ENCODE data around the gene RBAK.
"Not testable (repeated sequence)": the region's sequence is repeated elsewhere in the genome, so short reads cannot be mapped to it uniquely, and the experiment has no call there.

Gene RBAK

DNA sequence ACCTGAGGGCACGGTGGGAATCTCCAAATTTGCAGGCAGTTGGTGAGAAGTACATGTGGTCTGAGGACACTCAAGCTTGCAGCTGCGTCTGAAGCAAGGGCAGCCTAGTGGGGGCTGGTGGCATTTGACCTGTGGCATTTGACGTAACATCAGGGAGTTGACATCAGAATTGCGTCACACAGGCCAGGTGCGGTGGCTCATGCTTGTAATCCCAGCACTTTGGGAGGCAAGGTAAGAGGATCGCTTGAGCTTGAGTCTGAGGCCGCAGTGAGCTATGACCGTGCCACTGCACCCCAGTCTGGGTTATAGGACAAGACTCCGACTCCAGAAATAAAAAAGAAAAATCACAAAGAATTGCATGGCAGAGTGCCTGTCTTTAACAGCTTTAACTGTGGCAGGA lies 25.6 kb upstream of the RBAK start:
- Histone ChIP-seq H3K9me3 (ENCODE audit: control insufficient read depth, low read length) (no peaks in the 10 kb centered on the region), H3K9ac (no peak overlapping the region), H3K4me2 (ENCODE audit: low read length) (no peak overlapping the region), H3K27ac (no peak overlapping the region), H3K27me3 (ENCODE audit: control insufficient read depth, insufficient read depth, low read length) (no peaks in the 10 kb centered on the region), H3K4me3 (ENCODE audit: low read depth, low read length) (no peak overlapping the region), H3K4me1 (no peaks in the 10 kb centered on the region), H2AFZ (no peak overlapping the region), H3K36me3 (ENCODE audit: control insufficient read depth, insufficient read depth, low read length) (no peaks in the 10 kb centered on the region), H3K79me2 (no peaks in the 10 kb centered on the region)
- no peak for TF ChIP-seq CTCF (IDR thresholded peaks at IDR 0.05)

DNA sequence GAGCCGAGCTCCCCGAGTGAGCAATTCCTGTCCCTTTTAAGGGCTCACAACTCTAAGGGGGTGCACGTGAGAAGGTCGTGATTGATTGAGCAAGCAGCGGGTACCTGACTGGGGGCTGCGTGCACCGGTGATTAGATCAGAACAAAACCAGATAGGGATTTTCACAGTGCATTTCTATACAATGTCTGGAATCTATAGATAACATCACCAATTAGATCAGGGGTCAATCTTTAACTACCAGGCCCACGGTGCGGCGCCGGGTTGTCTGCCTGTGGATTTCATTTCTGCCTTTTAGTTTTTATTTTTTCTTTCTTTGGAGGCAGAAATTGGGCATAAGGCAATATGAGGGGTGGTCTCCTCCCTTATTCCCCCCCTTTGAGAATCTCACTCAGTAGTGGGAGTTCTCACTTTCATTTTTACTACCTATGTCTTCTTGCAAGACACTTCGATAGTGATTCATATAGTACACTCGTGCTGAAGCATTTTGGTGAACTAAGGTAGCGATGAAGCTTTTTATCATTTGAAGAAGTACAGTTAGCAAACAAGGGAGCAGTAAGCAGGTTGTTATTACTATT lies 24.6 kb upstream of the RBAK start:
- H3K9ac ChIP-seq, H2AFZ ChIP-seq: not testable (repeated sequence)

GRCh38 chr7:5023626-5024025 lies 22.0 kb upstream of the RBAK start:
- not testable (repeated sequence) for H3K9me3 ChIP-seq (ENCODE audit: control insufficient read depth, low read length); H3K9ac ChIP-seq; H3K4me1 ChIP-seq; H2AFZ ChIP-seq; H3K4me3 ChIP-seq (ENCODE audit: low read depth, low read length); H3K4me2 ChIP-seq (ENCODE audit: low read length); H3K36me3 ChIP-seq (ENCODE audit: control insufficient read depth, insufficient read depth, low read length); H3K27me3 ChIP-seq (ENCODE audit: control insufficient read depth, insufficient read depth, low read length); H3K79me2 ChIP-seq; H3K27ac ChIP-seq

More for the DNA sequence above, 24.6 kb upstream of the RBAK start:
- H3K36me3 ChIP-seq (ENCODE audit: control insufficient read depth, insufficient read depth, low read length); H3K4me3 ChIP-seq (ENCODE audit: low read depth, low read length); H3K9me3 ChIP-seq (ENCODE audit: control insufficient read depth, low read length); H3K79me2 ChIP-seq; H3K27ac ChIP-seq; H3K4me1 ChIP-seq; H3K27me3 ChIP-seq (ENCODE audit: control insufficient read depth, insufficient read depth, low read length); H3K4me2 ChIP-seq (ENCODE audit: low read length): not testable (repeated sequence)

DNA sequence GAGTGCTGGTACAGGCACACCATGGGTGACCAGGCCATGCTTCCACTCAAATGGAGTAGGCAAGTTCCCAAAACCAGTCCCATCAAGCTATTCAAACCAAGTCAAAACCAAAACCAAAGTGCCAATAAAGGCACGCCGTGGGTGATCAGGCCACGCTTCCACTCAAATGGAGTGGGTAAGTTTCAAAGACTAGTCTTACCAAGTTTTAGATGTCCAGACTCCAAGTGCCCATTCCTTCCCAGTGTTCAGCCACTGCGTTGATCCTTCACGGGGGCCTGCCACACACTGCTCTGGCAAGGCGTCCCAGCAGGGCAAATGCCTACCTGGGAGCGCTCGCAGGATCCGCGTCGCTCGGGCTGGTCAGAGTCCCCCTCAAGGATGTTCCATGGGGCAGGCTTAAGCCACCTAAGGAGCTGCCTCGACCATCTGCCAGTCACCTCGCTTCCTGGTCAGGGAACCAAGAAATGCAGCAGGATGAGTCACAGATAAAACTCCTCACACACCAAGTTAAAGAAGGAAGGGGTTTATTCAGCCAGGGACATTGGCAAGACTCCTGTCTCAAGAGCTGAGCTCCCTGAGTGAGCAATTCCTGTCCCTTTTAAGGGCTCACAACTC lies 17.8 kb upstream of the RBAK start:
- not testable (repeated sequence) for H3K9me3 ChIP-seq (ENCODE audit: control insufficient read depth, low read length); H3K27me3 ChIP-seq (ENCODE audit: control insufficient read depth, insufficient read depth, low read length); H2AFZ ChIP-seq; H3K27ac ChIP-seq; H3K4me3 ChIP-seq (ENCODE audit: low read depth, low read length); H3K4me2 ChIP-seq (ENCODE audit: low read length); H3K9ac ChIP-seq; H3K79me2 ChIP-seq; H3K36me3 ChIP-seq (ENCODE audit: control insufficient read depth, insufficient read depth, low read length); H3K4me1 ChIP-seq

DNA sequence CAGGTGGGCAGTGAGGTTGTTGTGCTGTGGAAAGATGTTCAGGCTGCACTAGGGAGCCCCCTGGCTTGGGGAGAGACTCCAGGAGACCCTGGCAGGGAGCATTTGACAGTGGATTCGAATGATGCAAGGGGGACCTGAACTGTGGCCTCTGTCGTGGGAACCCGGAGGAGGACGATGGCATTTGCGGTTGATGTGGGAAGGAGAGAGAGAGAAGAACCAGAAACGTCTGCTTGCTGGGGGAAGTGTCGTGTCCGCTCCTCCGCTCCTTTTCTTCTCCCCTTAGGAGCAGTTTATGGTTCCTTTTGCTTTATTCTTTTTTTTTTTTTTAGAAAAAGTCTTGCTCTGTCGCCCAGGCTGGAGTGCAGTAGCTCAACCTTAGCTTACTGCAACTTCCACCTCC lies 12.5 kb upstream of the RBAK start:
- not testable (repeated sequence) for H3K36me3 ChIP-seq (ENCODE audit: control insufficient read depth, insufficient read depth, low read length); H3K4me2 ChIP-seq (ENCODE audit: low read length); H3K9me3 ChIP-seq (ENCODE audit: control insufficient read depth, low read length); H3K9ac ChIP-seq; H3K4me1 ChIP-seq; H3K79me2 ChIP-seq; H3K27me3 ChIP-seq (ENCODE audit: control insufficient read depth, insufficient read depth, low read length); H2AFZ ChIP-seq; H3K4me3 ChIP-seq (ENCODE audit: low read depth, low read length); H3K27ac ChIP-seq

DNA sequence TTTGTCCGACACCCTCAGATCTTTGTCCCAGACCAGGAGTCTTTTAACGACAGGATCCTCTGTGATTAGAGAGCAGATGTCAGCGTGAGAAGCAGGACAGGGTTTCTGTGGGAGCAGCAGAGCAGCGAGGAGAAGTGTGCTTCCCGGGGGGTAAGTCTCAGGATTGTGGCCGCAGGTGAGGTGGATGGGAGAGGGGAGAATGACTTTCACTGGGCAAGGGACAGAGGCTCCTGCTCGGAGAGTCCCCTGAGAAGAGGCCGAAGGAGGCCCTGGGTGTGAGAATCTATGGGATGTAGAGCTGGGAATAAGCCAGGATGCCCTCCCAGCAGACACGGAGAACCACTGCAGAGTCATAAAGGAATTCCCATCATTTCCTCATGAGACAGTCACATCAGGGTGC lies 10.4 kb upstream of the RBAK start:
- Histone ChIP-seq H3K4me2 (ENCODE audit: low read length) (no peak overlapping the region), H3K4me3 (ENCODE audit: low read depth, low read length) (no peak overlapping the region), H2AFZ (no peak overlapping the region), H3K27me3 (ENCODE audit: control insufficient read depth, insufficient read depth, low read length) (no peaks in the 10 kb centered on the region), H3K9me3 (ENCODE audit: control insufficient read depth, low read length) (no peaks in the 10 kb centered on the region), H3K4me1 (no peaks in the 10 kb centered on the region), H3K27ac (no peak overlapping the region), H3K36me3 (ENCODE audit: control insufficient read depth, insufficient read depth, low read length) (no peaks in the 10 kb centered on the region), H3K9ac (no peak overlapping the region), H3K79me2 (no peaks in the 10 kb centered on the region)
- no peak for TF ChIP-seq CTCF (IDR thresholded peaks at IDR 0.05)

DNA sequence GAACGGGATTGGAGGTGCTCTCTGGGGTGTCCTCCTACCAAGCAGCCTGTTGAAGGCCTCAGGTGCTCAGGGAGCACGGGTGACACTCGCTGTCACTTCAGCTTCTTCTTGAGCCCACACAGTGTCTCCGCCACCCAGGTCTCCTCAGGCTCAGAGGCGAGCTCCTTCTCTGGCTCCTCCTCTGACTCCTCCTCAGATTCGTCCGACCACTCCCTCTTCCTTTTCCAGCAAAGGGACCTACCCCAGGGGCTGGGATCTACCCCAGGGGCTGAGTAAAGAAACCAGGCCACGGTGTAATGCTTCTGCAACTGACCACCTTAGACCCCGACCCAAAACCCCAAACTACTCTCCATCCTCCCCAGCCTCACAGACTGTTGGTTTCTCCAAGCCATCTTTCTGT lies 9.2 kb upstream of the RBAK start:
- Histone ChIP-seq H3K4me3 (ENCODE audit: low read depth, low read length) (no peak overlapping the region), H3K27me3 (ENCODE audit: control insufficient read depth, insufficient read depth, low read length) (no peaks in the 10 kb centered on the region), H3K9ac (no peak overlapping the region), H3K36me3 (ENCODE audit: control insufficient read depth, insufficient read depth, low read length) (no peaks in the 10 kb centered on the region), H3K9me3 (ENCODE audit: control insufficient read depth, low read length) (no peaks in the 10 kb centered on the region), H3K79me2 (no peaks in the 10 kb centered on the region), H3K4me2 (ENCODE audit: low read length) (no peak overlapping the region), H3K27ac (no peak overlapping the region), H2AFZ (no peak overlapping the region), H3K4me1 (no peaks in the 10 kb centered on the region)
- TF ChIP-seq CTCF (IDR thresholded peaks at IDR 0.05) = no peak

All from parathyroid adenoma (tissue), 2 donors.